GM13976 (cell line): ENCODE results near the gene GFER.
A peak's percentile ranks its signal among the peaks of the same experiment; 100 is the strongest.
"Not testable (repeated sequence)": the region's sequence is repeated elsewhere in the genome, so short reads cannot be mapped to it uniquely, and the experiment has no call there.

Experiments
- DNase-seq: peaks from one replicate; pipeline ENCODE4 v3.0.0; 2012; ENCODE audit warnings: low spot score
- CTCF ChIP-seq: IDR thresholded peaks from 2 replicates; pipeline ENCODE4 v1.5.1; 2012; ENCODE audit warnings: borderline replicate concordance, mild to moderate bottlenecking; ENCODE audit not compliant: insufficient read depth; ENCODE audit errors: extremely low read depth, missing control alignments, control extremely low read depth
- in situ Hi-C: fragments of 300-500 bp; cut with MboI; formaldehyde crosslinking; loops from one replicate; pipeline ENCODE4 v1.12.0; 2022; ENCODE audit warnings: low sequenced_read_pairs, mixed read lengths, inconsistent platforms; ENCODE audit not compliant: unreplicated experiment

Gene GFER

GRCh38 chr16:2009164-2009711 lies 25.2 kb downstream of the GFER start:
- no peak for TF ChIP-seq CTCF
- no peak for DNase-seq
- in situ Hi-C loops, result loop anchor here (25.0 kb wide), 1 partner anchor 478 kb away; the partner anchor contains the start of gene TBC1D24

- peak; percentile 98 for DNase-seq
- in situ Hi-C loops, result loop anchor here (5.0 to 25.0 kb wide), 2 partner anchors 127 to 477 kb away; partner anchors contain the start of genes PKD1 and TBC1D24
- TF ChIP-seq CTCF, result no peak
These were observed 26.0 kb downstream of the GFER start, which contains the start of gene ZNF598 for GRCh38 chr16:2009791-2010510. Gene ZNF598 (minus strand): TSS chr16:2009821.

- DNase-seq, result not testable (repeated sequence)
- in situ Hi-C loops, result loop anchor here (5.0 to 25.0 kb wide), 2 partner anchors 126 to 476 kb away; partner anchors contain the start of genes PKD1 and TBC1D24
These were observed 27.7 kb downstream of the GFER start for GRCh38 chr16:2011726-2012125.

- TF ChIP-seq CTCF, result no peak
- in situ Hi-C loops, result loop anchor here (5.0 to 25.0 kb wide), 2 partner anchors 124 to 474 kb away; partner anchors contain the start of genes PKD1 and TBC1D24
- no peak for DNase-seq
These were observed 29.5 kb downstream of the GFER start for GRCh38 chr16:2013527-2013926.

- no peak for TF ChIP-seq CTCF
- in situ Hi-C loops, result loop anchor here (25.0 kb wide), 1 partner anchor 472 kb away; the partner anchor contains the start of gene TBC1D24
- no peak for DNase-seq
These were observed 31.3 kb downstream of the GFER start for GRCh38 chr16:2015117-2015946.

- in situ Hi-C loops, result loop anchor here (25.0 kb wide), 1 partner anchor 471 kb away; the partner anchor contains the start of gene TBC1D24
- no peak for DNase-seq
- TF ChIP-seq CTCF, result no peak
These were observed 31.9 kb downstream of the GFER start for GRCh38 chr16:2015947-2016208.
